Mesendoderm (in vitro differentiated cells): ENCODE data around the gene STRN3.
"Not testable (repeated sequence)": the region's sequence is repeated elsewhere in the genome, so short reads cannot be mapped to it uniquely, and the experiment has no call there.

Experiments
- DNase-seq: peaks from one replicate; pipeline ENCODE4 v3.0.0; 2013
- H2AK5ac ChIP-seq: 2 replicates; pipeline ENCODE4 v1.6.1; 2013; ENCODE audit warnings: low read length, inconsistent platforms
- H2BK120ac ChIP-seq: 2 replicates; pipeline ENCODE4 v1.6.1; 2013; ENCODE audit warnings: low read depth, mild to moderate bottlenecking, low read length, moderate library complexity, mixed read lengths
- H2BK15ac ChIP-seq: replicated peaks from 2 replicates; pipeline ENCODE4 v1.6.1; 2013; ENCODE audit warnings: low read depth, mild to moderate bottlenecking, moderate library complexity
- H2BK5ac ChIP-seq: 2 replicates; pipeline ENCODE4 v1.6.1; 2013; ENCODE audit warnings: low read length, inconsistent platforms
- H3K18ac ChIP-seq: 2 replicates; pipeline ENCODE4 v1.6.1; 2013; ENCODE audit warnings: mild to moderate bottlenecking, low read length, mixed read lengths
- H3K23ac ChIP-seq: one replicate; pipeline ENCODE4 v1.6.1; 2013; ENCODE audit warnings: low read length
- H3K27ac ChIP-seq: 2 replicates; pipeline ENCODE4 v1.5.1; 2013; ENCODE audit warnings: low read depth, mild to moderate bottlenecking, inconsistent platforms, low read length, moderate library complexity
- H3K27me3 ChIP-seq: 2 replicates; pipeline ENCODE4 v1.6.1; 2013; ENCODE audit warnings: low read length, control low read depth, mild to moderate bottlenecking, inconsistent platforms; ENCODE audit not compliant: insufficient read depth, poor library complexity
- H3K36me3 ChIP-seq: 2 replicates; pipeline ENCODE4 v1.6.1; 2013; ENCODE audit warnings: low read length, inconsistent platforms; ENCODE audit not compliant: control insufficient read depth, insufficient read depth
- H3K4ac ChIP-seq: one replicate; pipeline ENCODE4 v1.6.1; 2013; ENCODE audit warnings: low read depth, mild to moderate bottlenecking, low read length, moderate library complexity
- H3K4me1 ChIP-seq: 2 replicates; pipeline ENCODE4 v1.6.1; 2013; ENCODE audit warnings: low read depth, low read length, inconsistent platforms; ENCODE audit not compliant: control insufficient read depth
- H3K4me2 ChIP-seq: 2 replicates; pipeline ENCODE4 v1.6.1; 2013; ENCODE audit warnings: low read length
- H3K4me3 ChIP-seq: 2 replicates; pipeline ENCODE4 v1.5.1; 2013; ENCODE audit warnings: mild to moderate bottlenecking, low read length
- H3K56ac ChIP-seq: one replicate; pipeline ENCODE4 v1.6.1; 2013; ENCODE audit warnings: low read length
- H3K79me1 ChIP-seq: 2 replicates; pipeline ENCODE4 v1.6.1; 2013; ENCODE audit warnings: low read length, inconsistent platforms
- H3K79me2 ChIP-seq: 2 replicates; pipeline ENCODE4 v1.6.1; 2013; ENCODE audit warnings: mild to moderate bottlenecking, low read length; ENCODE audit not compliant: control insufficient read depth, insufficient read depth
- H3K9ac ChIP-seq: 2 replicates; pipeline ENCODE4 v1.6.1; 2013; ENCODE audit warnings: low read length, inconsistent platforms
- H4K5ac ChIP-seq: one replicate; pipeline ENCODE4 v1.6.1; 2013; ENCODE audit warnings: low read length
- H4K8ac ChIP-seq: one replicate; pipeline ENCODE4 v1.6.1; 2013; ENCODE audit warnings: low read depth, mild to moderate bottlenecking, control low read depth, low read length, moderate library complexity
- WGBS: extraction: QIAGEN DNeasy Blood & Tissue Kit; methylation state at CpG from one replicate; pipeline ENCODE4 v1.1.7; 2013; ENCODE audit warnings: low lambda C conversion rate, missing lambda C conversion rate; ENCODE audit not compliant: insufficient coverage; ENCODE audit errors: extremely low coverage; 5-methylcytosine and 5-hydroxymethylcytosine counted together

Gene STRN3

GRCh38 chr14:30906752-30907658, 119.2 kb downstream of the STRN3 start:
- H4K8ac ChIP-seq = no peak overlapping the region
- H3K79me1 ChIP-seq = no peaks in the 10 kb centered on the region
- H3K27me3 ChIP-seq = no peaks in the 10 kb centered on the region
- H3K4me3 ChIP-seq = no peak overlapping the region
- no peak overlapping the region for H2AK5ac ChIP-seq
- no peak overlapping the region for H2BK5ac ChIP-seq
- H3K36me3 ChIP-seq = no peaks in the 10 kb centered on the region
- H4K5ac ChIP-seq = no peak overlapping the region
- H3K18ac ChIP-seq = no peak overlapping the region
- H3K56ac ChIP-seq = no peak overlapping the region
- DNase-seq = no peak
- no peak overlapping the region for H3K4me2 ChIP-seq
- H3K27ac ChIP-seq = no peak overlapping the region
- no peak overlapping the region for H3K9ac ChIP-seq
- H3K4ac ChIP-seq = no peak overlapping the region
- H3K79me2 ChIP-seq = no peaks in the 10 kb centered on the region
- H3K23ac ChIP-seq = no peak overlapping the region
- no peak overlapping the region for H2BK120ac ChIP-seq
- H3K4me1 ChIP-seq = no peaks in the 10 kb centered on the region
- H2BK15ac ChIP-seq = no peak overlapping the region

GRCh38 chr14:30903285-30904124, 122.7 kb downstream of the STRN3 start:
- H3K4me3 ChIP-seq = no peak overlapping the region
- H4K8ac ChIP-seq = no peak overlapping the region
- no peak overlapping the region for H3K9ac ChIP-seq
- no peak overlapping the region for H4K5ac ChIP-seq
- H3K4me1 ChIP-seq = no peaks in the 10 kb centered on the region
- no peak overlapping the region for H3K18ac ChIP-seq
- no peak overlapping the region for H3K4ac ChIP-seq
- H3K36me3 ChIP-seq = no peaks in the 10 kb centered on the region
- no peaks in the 10 kb centered on the region for H3K79me1 ChIP-seq
- H2BK5ac ChIP-seq = no peak overlapping the region
- H3K4me2 ChIP-seq = no peak overlapping the region
- H3K56ac ChIP-seq = no peak overlapping the region
- DNase-seq = no peak
- no peaks in the 10 kb centered on the region for H3K79me2 ChIP-seq
- no peaks in the 10 kb centered on the region for H3K27me3 ChIP-seq
- no peak overlapping the region for H2BK120ac ChIP-seq
- no CpG with 5 or more reads among the region's 2 CpGs for WGBS
- H3K23ac ChIP-seq = no peak overlapping the region
- no peak overlapping the region for H3K27ac ChIP-seq
- no peak overlapping the region for H2AK5ac ChIP-seq
- no peak overlapping the region for H2BK15ac ChIP-seq

GRCh38 chr14:30897121-30897520, 129.1 kb downstream of the STRN3 start:
- not testable (repeated sequence) for H2AK5ac ChIP-seq, H3K4me3 ChIP-seq, H3K4me2 ChIP-seq, H3K27me3 ChIP-seq, H3K4ac ChIP-seq, H3K18ac ChIP-seq, H4K5ac ChIP-seq, H3K27ac ChIP-seq, H3K79me2 ChIP-seq, H3K79me1 ChIP-seq, H3K4me1 ChIP-seq, H3K36me3 ChIP-seq, H3K23ac ChIP-seq, H4K8ac ChIP-seq, H3K9ac ChIP-seq, DNase-seq, H3K56ac ChIP-seq, H2BK5ac ChIP-seq, H2BK120ac ChIP-seq, H2BK15ac ChIP-seq
- WGBS = no CpG with 5 or more reads among the region's 3 CpGs

GRCh38 chr14:30896435-30896834, 129.7 kb downstream of the STRN3 start:
- Histone ChIP-seq H3K4me2 (no peak overlapping the region), H3K79me1 (no peaks in the 10 kb centered on the region), H3K9ac (no peak overlapping the region), H4K5ac (no peak overlapping the region), H2AK5ac (no peak overlapping the region), H3K23ac (no peak overlapping the region), H3K4me3 (no peak overlapping the region), H3K56ac (no peak overlapping the region), H2BK5ac (no peak overlapping the region), H3K18ac (no peak overlapping the region), H3K4ac (no peak overlapping the region), H3K4me1 (no peaks in the 10 kb centered on the region), H3K27me3 (no peaks in the 10 kb centered on the region), H2BK15ac (no peak overlapping the region), H3K27ac (no peak overlapping the region), H3K36me3 (peaks cover 1% of the 10 kb centered on the region), H2BK120ac (no peak overlapping the region), H3K79me2 (no peaks in the 10 kb centered on the region), H4K8ac (no peak overlapping the region)
- DNase-seq = no peak

- Histone ChIP-seq H3K18ac (no peak overlapping the region), H3K4me1 (no peaks in the 10 kb centered on the region), H3K23ac (no peak overlapping the region), H3K4ac (no peak overlapping the region), H4K8ac (no peak overlapping the region), H2AK5ac (no peak overlapping the region), H2BK5ac (no peak overlapping the region), H3K79me2 (no peaks in the 10 kb centered on the region), H3K27ac (no peak overlapping the region), H3K27me3 (no peaks in the 10 kb centered on the region), H3K79me1 (no peaks in the 10 kb centered on the region), H4K5ac (no peak overlapping the region), H3K56ac (no peak overlapping the region), H3K36me3 (peaks cover 1% of the 10 kb centered on the region), H3K9ac (no peak overlapping the region), H3K4me3 (no peak overlapping the region), H3K4me2 (no peak overlapping the region), H2BK120ac (no peak overlapping the region), H2BK15ac (no peak overlapping the region)
- WGBS = no CpG with 5 or more reads among the region's 4 CpGs
- DNase-seq = peak; percentile 26
Measured at GRCh38 chr14:30894923-30895515, 131.2 kb downstream of the STRN3 start.
